Measurements from ENCODE around the gene LRRC28.
A peak's percentile ranks its signal among the peaks of the same experiment; 100 is the strongest.
"Not testable (repeated sequence)": the region's sequence is repeated elsewhere in the genome, so short reads cannot be mapped to it uniquely, and the experiment has no call there.

The LRRC28 gene

GRCh38 chr15:99250857-99251841 lies at the start of gene LRRC28:
Gene LRRC28 (plus strand): TSS chr15:99251481. CDS start chr15:99255958, 4,477 bp downstream.
- DNase-seq: peak; percentile 77 to 90 (median 82)

GRCh38 chr15:99202176-99202552 lies 49.1 kb upstream of the LRRC28 start:
- DNase-seq: no peak

DNA sequence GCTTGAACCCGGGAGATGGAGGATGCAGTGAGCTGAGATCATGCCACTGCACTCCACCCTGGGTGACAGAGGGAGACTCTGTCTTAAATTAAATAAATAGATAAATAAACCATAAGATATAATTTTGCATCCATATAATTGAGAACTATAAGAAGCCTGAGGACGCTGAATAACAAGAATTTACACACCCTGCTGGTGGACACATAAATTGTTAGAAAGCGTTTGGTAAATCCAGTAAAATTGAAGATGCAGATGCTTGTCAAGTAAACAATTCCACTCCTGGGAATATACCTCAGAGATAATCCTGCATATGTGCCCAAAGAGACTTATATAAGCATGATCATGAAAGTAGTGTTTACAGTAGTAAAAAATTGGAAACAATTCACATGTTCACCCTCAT lies 43.6 kb upstream of the LRRC28 start:
- no peak for DNase-seq

DNA sequence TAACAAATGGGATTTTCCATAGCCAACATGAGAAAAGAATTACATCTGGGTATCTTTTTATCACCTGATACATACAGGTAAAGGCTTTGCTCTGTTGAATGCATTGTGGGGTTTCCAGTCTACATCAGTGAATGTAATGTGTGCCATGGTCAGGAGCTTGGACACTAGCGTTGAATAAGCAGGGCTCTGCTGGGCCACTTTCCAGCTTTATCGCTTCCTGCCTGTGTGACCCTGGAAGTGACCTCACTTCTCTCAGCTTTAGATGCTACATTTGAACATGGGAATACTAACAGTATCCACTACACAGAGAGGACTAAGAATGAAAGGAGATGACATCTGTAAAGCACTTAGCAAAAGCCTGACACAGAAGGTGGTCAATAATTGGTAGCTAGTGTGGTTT lies 42.0 kb upstream of the LRRC28 start:
- no peak for DNase-seq

GRCh38 chr15:99210334-99210733 lies 40.9 kb upstream of the LRRC28 start:
- no peak for DNase-seq

GRCh38 chr15:99211926-99212325 lies 39.4 kb upstream of the LRRC28 start:
- DNase-seq: no peak

DNA sequence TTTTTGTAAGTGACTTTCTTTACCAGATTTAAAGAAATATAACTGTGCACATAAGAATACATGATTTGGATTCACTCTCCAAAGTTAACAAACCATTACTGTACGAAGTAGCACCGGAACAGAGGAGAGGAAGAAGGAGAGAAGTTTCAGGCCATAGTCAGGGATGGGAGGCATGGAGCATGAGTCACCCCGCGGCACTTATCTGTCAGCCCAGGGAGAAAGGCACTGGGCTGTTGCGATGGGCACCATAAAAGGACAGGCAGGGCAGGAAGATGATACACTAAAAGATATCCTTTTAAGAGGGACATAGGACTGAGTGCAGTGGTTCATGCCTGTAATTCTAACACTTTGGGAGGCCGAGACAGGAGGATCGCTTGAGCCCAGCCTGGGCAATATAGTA lies 38.9 kb upstream of the LRRC28 start:
- no peak for DNase-seq

- DNase-seq: peak in 3 of 4 experiments; percentile 13 to 39 (median 14)
These were observed 38.0 kb upstream of the LRRC28 start for GRCh38 chr15:99213187-99213811.

DNA sequence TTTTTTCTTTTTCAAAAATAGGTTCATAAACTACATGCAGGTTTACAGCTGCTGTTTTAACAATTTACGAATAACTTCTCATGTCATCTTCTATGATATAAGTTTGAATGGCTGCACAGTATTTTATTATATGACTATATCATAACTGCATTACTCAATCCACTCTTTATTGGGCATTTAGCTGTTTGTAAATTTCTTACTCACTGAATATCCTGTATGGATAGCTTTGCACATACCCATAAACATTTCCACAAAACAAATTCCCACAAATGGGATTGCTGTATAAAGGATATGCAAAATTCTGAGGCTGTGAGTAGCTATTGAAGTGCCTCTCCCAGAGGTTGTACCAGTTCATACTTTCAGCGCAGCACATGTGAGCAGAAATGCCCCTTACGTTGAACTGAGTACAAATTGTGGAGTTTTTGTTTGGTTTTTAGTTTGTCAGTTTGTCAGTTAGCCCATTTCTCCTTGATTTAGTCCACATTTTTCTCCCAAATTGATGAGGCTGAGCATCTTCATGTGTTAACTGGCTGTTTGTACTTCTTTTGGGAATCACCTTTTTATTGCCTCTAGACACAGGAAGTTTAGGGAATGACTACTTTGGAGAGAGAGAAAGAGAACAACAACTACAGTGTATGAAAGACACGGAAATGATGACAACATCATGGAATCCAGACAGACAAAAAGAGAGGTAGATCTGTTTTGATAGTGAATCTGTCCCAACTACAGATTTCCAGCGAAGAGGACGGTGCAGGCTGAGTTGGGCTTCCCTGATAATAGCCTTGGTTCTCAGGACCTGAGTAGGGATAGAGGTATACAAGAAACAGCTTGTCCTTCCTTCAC lies 26.7 kb upstream of the LRRC28 start:
- no peak for DNase-seq

GRCh38 chr15:99226802-99227201 lies 24.5 kb upstream of the LRRC28 start:
- no peak for DNase-seq

DNA sequence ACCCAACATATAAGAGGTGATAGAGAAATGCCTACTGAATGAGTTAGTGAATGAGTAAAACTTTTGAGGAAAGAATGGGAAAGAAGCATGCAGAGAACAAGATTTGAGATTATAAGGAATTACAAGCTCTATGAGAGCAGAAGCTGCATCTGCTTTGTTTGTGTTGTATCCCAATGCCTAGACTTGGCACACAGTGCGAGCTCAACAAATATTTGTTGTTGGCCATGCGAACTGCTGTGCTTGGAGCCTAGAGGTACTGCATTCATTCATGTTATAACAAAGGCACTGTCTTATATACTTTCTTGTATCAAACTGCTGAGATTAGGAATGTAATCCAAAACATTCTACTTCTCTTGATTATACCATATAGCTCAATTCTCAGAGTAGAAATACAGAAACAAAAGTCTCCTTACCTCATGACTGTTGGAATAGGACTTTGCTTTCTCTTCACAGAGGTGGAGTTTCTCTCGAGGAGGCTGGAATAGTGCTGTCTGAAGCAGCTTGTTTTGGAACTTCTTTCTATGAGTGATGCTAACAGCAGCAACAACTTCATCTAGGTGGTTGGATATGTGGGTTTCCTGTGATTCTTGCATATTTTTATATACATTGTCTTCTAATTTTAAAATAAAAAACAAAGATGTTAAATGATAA lies 23.0 kb upstream of the LRRC28 start:
- no peak for DNase-seq

DNA sequence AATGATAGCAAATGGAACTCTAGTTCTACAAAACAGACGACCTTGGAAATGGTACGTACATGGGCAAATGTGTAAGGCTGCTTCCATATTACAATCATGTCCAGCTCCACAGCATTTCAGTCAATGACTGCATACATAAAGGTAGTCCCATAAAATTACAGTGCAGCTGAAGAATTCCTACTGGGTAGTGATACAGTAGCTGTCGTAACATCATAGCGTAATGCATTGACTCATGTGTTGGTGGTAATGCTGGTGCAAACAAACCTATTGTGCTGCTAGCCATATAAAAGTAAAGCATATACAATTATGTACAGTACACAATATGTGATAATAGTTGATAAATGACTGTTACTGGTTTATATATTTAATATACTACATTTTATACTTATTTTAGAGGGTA lies 20.4 kb upstream of the LRRC28 start:
- no peak for DNase-seq

- no peak for DNase-seq
These were observed 18.5 kb upstream of the LRRC28 start for GRCh38 chr15:99232740-99233139.

DNA sequence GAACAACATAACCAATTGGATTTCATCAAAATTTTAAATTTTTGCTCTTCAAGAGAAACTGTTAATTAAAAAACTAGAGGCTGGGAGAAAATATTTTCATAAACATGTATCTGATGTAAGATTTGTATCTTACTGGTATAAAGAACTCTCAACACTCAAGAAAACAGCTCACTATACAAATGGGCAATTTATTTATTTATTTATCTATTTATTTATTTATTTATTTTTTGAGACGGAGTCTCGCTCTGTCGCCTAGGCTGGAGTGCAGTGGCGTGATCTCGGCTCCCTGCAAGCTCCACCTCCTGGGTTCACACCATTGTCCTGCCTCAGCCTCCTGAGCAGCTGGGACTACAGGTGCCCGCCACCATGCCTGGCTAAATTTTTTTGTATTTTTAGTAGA lies 17.1 kb upstream of the LRRC28 start:
- DNase-seq: not testable (repeated sequence)

DNA sequence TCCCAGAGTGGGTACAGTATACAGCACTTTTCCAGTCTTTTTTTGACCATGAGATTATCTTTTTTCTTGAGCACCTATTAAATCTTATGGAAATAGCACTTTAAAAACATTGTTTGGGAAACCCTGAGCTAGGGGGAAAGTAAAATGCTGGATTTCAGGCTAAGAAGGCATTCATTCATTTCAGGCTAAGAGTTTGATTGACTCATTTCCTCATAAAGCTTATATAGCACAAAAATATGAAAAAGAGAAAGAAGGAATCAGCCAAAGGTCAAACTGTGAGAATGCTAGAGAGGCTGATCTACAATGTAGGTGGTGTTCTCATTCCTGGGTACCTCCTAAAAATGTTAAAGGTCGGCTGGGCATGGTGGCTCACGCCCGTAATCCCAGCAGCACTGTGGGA lies 12.4 kb upstream of the LRRC28 start:
- DNase-seq: no peak

- DNase-seq: no peak
These were observed 11.6 kb upstream of the LRRC28 start for GRCh38 chr15:99239545-99240198.

- no peak for DNase-seq
These were observed 9.5 kb upstream of the LRRC28 start for GRCh38 chr15:99241752-99242151.

- no peak for DNase-seq
These were observed 7.0 kb upstream of the LRRC28 start for GRCh38 chr15:99244306-99244705.

GRCh38 chr15:99247062-99247461 lies 4.2 kb upstream of the LRRC28 start:
- DNase-seq: no peak

GRCh38 chr15:99248000-99248715 lies 3.1 kb upstream of the LRRC28 start:
- DNase-seq: no peak

GRCh38 chr15:99249270-99249841 lies 1.9 kb upstream of the LRRC28 start, which contains the start of gene TTC23:
Gene TTC23 (minus strand): TSS chr15:99249581. CDS start chr15:99228712, 20,869 bp downstream.
- DNase-seq: no peak

Data from activated naive CD4-positive, alpha-beta T cell (primary cell).